H7 (cell line): Measurements from ENCODE around the gene SPAG16. TPM values are rescaled to one million over a fixed set of nuclear protein-coding genes. Genes with fewer than 3 reads are reported as not detected.
A peak's percentile ranks its signal among the peaks of the same experiment; 100 is the strongest.

Experiments used
- DNase-seq: peaks from one replicate; pipeline ENCODE4 v3.0.0; 2012
- H3K27me3 ChIP-seq: 2 replicates; pipeline ENCODE4 v1.6.0; 2011; ENCODE audit warnings: mild to moderate bottlenecking, low read length; ENCODE audit not compliant: control insufficient read depth, insufficient read depth
- H3K36me3 ChIP-seq: replicated peaks from 2 replicates; pipeline ENCODE4 v1.5.1; 2011; ENCODE audit warnings: low read length; ENCODE audit not compliant: control insufficient read depth, insufficient read depth
- H3K4me3 ChIP-seq: 2 replicates; pipeline ENCODE4 v1.5.1; 2011; ENCODE audit warnings: low read depth, mild to moderate bottlenecking, control low read depth, low read length, moderate library complexity; ENCODE audit not compliant: insufficient read depth
- total RNA-seq: library from RNA; depleted of rRNA; stranded (reverse); fragments of >200 nt; shearing (Covaris generic); gene quantifications from 2 replicates; pipeline ENCODE4 v1.2.3, GENCODE V29; 2014

Gene SPAG16
- total RNA-seq, 1 experiment from 2014 or later = 17.2 TPM

- no peak for DNase-seq
- Histone ChIP-seq H3K36me3 (no peaks in the 10 kb centered on the region), H3K4me3 (no peak overlapping the region), H3K27me3 (no peaks in the 10 kb centered on the region)
Measured at GRCh38 chr2:214117054-214117453, 832.8 kb downstream of the SPAG16 start.

GRCh38 chr2:214126135-214126534 lies 841.9 kb downstream of the SPAG16 start:
- no peak for DNase-seq
- H3K4me3 ChIP-seq = no peak overlapping the region
- H3K36me3 ChIP-seq = no peaks in the 10 kb centered on the region
- no peaks in the 10 kb centered on the region for H3K27me3 ChIP-seq

- DNase-seq = peak; percentile 12
- Histone ChIP-seq H3K4me3 (no peak overlapping the region), H3K27me3 (no peaks in the 10 kb centered on the region), H3K36me3 (no peaks in the 10 kb centered on the region)
Measured at GRCh38 chr2:214127170-214127569, 842.9 kb downstream of the SPAG16 start.

GRCh38 chr2:214127571-214127970 lies 843.3 kb downstream of the SPAG16 start:
- H3K27me3 ChIP-seq = no peaks in the 10 kb centered on the region
- H3K4me3 ChIP-seq = no peak overlapping the region
- no peaks in the 10 kb centered on the region for H3K36me3 ChIP-seq
- no peak for DNase-seq

- Histone ChIP-seq H3K4me3 (no peak overlapping the region), H3K36me3 (no peaks in the 10 kb centered on the region), H3K27me3 (no peaks in the 10 kb centered on the region)
- DNase-seq = no peak
Measured at GRCh38 chr2:214128040-214128439, 843.8 kb downstream of the SPAG16 start.

- no peaks in the 10 kb centered on the region for H3K36me3 ChIP-seq
- H3K27me3 ChIP-seq = no peaks in the 10 kb centered on the region
- DNase-seq = no peak
- no peak overlapping the region for H3K4me3 ChIP-seq
Measured at GRCh38 chr2:214130114-214130513, 845.9 kb downstream of the SPAG16 start.

GRCh38 chr2:214135966-214136365 lies 851.7 kb downstream of the SPAG16 start:
- H3K4me3 ChIP-seq = no peak overlapping the region
- H3K36me3 ChIP-seq = no peaks in the 10 kb centered on the region
- DNase-seq = no peak
- no peaks in the 10 kb centered on the region for H3K27me3 ChIP-seq

GRCh38 chr2:214138779-214139178 lies 854.5 kb downstream of the SPAG16 start:
- H3K27me3 ChIP-seq = no peaks in the 10 kb centered on the region
- no peaks in the 10 kb centered on the region for H3K36me3 ChIP-seq
- DNase-seq = no peak
- no peak overlapping the region for H3K4me3 ChIP-seq

GRCh38 chr2:214139630-214140284 lies 855.5 kb downstream of the SPAG16 start:
- Histone ChIP-seq H3K27me3 (no peaks in the 10 kb centered on the region), H3K4me3 (no peak overlapping the region), H3K36me3 (no peaks in the 10 kb centered on the region)
- DNase-seq = no peak

GRCh38 chr2:214156971-214157370 lies 872.7 kb downstream of the SPAG16 start:
- DNase-seq = no peak
- Histone ChIP-seq H3K36me3 (no peaks in the 10 kb centered on the region), H3K4me3 (no peak overlapping the region), H3K27me3 (no peaks in the 10 kb centered on the region)

GRCh38 chr2:214158851-214159250 lies 874.6 kb downstream of the SPAG16 start:
- no peaks in the 10 kb centered on the region for H3K27me3 ChIP-seq
- DNase-seq = no peak
- H3K36me3 ChIP-seq = no peaks in the 10 kb centered on the region
- H3K4me3 ChIP-seq = no peak overlapping the region

- no peaks in the 10 kb centered on the region for H3K36me3 ChIP-seq
Measured at GRCh38 chr2:214169281-214169680, 885.0 kb downstream of the SPAG16 start.

GRCh38 chr2:214169736-214170135 lies 885.5 kb downstream of the SPAG16 start:
- no peak for DNase-seq
- no peaks in the 10 kb centered on the region for H3K27me3 ChIP-seq
- no peaks in the 10 kb centered on the region for H3K36me3 ChIP-seq
- no peak overlapping the region for H3K4me3 ChIP-seq

More at GRCh38 chr2:214169281-214169680, 885.0 kb downstream of the SPAG16 start:
- Histone ChIP-seq H3K4me3 (no peak overlapping the region), H3K27me3 (no peaks in the 10 kb centered on the region)
- no peak for DNase-seq

GRCh38 chr2:214174563-214174962 lies 890.3 kb downstream of the SPAG16 start:
- Histone ChIP-seq H3K36me3 (no peaks in the 10 kb centered on the region), H3K4me3 (no peak overlapping the region), H3K27me3 (no peaks in the 10 kb centered on the region)
- no peak for DNase-seq

GRCh38 chr2:214180071-214180470 lies 895.8 kb downstream of the SPAG16 start:
- no peak for DNase-seq

GRCh38 chr2:214180686-214181085 lies 896.4 kb downstream of the SPAG16 start:
- no peak for DNase-seq
- Histone ChIP-seq H3K36me3 (no peaks in the 10 kb centered on the region), H3K27me3 (no peaks in the 10 kb centered on the region), H3K4me3 (no peak overlapping the region)

More at GRCh38 chr2:214180071-214180470, 895.8 kb downstream of the SPAG16 start:
- H3K4me3 ChIP-seq = no peak overlapping the region
- H3K27me3 ChIP-seq = no peaks in the 10 kb centered on the region
- H3K36me3 ChIP-seq = no peaks in the 10 kb centered on the region
